Neural cell (in vitro differentiated cells): ENCODE data around the gene FADS3. TPM values are rescaled to one million over a fixed set of nuclear protein-coding genes. Genes with fewer than 3 reads are reported as not detected.

ENCODE experiments used
- H2AFZ ChIP-seq: fragments of 200-600, 300-800 bp; sonication (generic), shearing (Covaris generic); 2 replicates; pipeline ENCODE4 v1.6.0; 2014; ENCODE audit warnings: low read depth, mild to moderate bottlenecking, antibody characterized with exemption, low read length, moderate library complexity
- H3F3A ChIP-seq: fragments of 200-600 bp; shearing (Covaris generic); 2 replicates; pipeline ENCODE4 v1.6.1; 2016; ENCODE audit warnings: mild to moderate bottlenecking, moderate library complexity, mixed read lengths, antibody characterized with exemption, low read length; ENCODE audit not compliant: insufficient read depth, poor library complexity, severe bottlenecking
- H3K27ac ChIP-seq: fragments of 200-600, 300-800 bp; sonication (generic), shearing (Covaris generic); 2 replicates; pipeline ENCODE4 v1.5.1; 2014; ENCODE audit warnings: mild to moderate bottlenecking, low read length, moderate library complexity
- H3K27me3 ChIP-seq: fragments of 300-800, 200-600 bp; sonication (generic), shearing (Covaris generic); 2 replicates; pipeline ENCODE4 v1.6.0; 2014; ENCODE audit warnings: mild to moderate bottlenecking, low read depth, low read length, moderate library complexity; ENCODE audit not compliant: insufficient read depth
- H3K36me3 ChIP-seq: fragments of 300-800, 200-600 bp; sonication (generic), shearing (Covaris generic); 2 replicates; pipeline ENCODE4 v1.5.1; 2014; ENCODE audit warnings: mild to moderate bottlenecking, antibody characterized with exemption, low read length, moderate library complexity; ENCODE audit not compliant: insufficient read depth
- H3K4me2 ChIP-seq: fragments of 300-800, 200-600 bp; sonication (generic), shearing (Covaris generic); 2 replicates; pipeline ENCODE4 v1.6.0; 2014; ENCODE audit warnings: mild to moderate bottlenecking, low read length
- H3K4me3 ChIP-seq: fragments of 300-800, 200-600 bp; sonication (generic), shearing (Covaris generic); 2 replicates; pipeline ENCODE4 v1.5.1; 2014; ENCODE audit warnings: mild to moderate bottlenecking, low read length, moderate library complexity
- H3K79me2 ChIP-seq: fragments of 200-600 bp; shearing (Covaris generic); replicated peaks from 2 replicates; pipeline ENCODE4 v1.6.0; 2014; ENCODE audit warnings: mild to moderate bottlenecking, low read length, moderate library complexity; ENCODE audit not compliant: insufficient read depth
- H3K9ac ChIP-seq: fragments of 300-800, 200-600 bp; sonication (generic), shearing (Covaris generic); 2 replicates; pipeline ENCODE4 v1.6.1; 2016; ENCODE audit warnings: mild to moderate bottlenecking, low read length, mixed read lengths
- H3K9me2 ChIP-seq: fragments of 200-600 bp; shearing (Covaris generic); 2 replicates; pipeline ENCODE4 v1.6.1; 2016; ENCODE audit warnings: mild to moderate bottlenecking, low read length, mixed read lengths; ENCODE audit not compliant: insufficient read depth
- H3K9me3 ChIP-seq: fragments of 200-600, 300-800 bp; sonication (generic), shearing (Covaris generic); 2 replicates; pipeline ENCODE4 v1.6.1; 2016; ENCODE audit warnings: mild to moderate bottlenecking, mixed run types, low read length, moderate library complexity, mixed read lengths
- H4K20me1 ChIP-seq: fragments of 200-600 bp; shearing (Covaris generic); 2 replicates; pipeline ENCODE4 v1.6.1; 2016; ENCODE audit warnings: mild to moderate bottlenecking, mixed run types; ENCODE audit not compliant: insufficient read depth
- EP300 ChIP-seq: fragments of 450-650 bp; conservative IDR thresholded peaks from 2 replicates; pipeline ENCODE4 v1.6.1; 2014; ENCODE audit warnings: antibody characterized with exemption, mild to moderate bottlenecking, moderate library complexity; ENCODE audit not compliant: poor library complexity, severe bottlenecking
- EZH2 ChIP-seq: fragments of 200-600, 300-800 bp; shearing (Covaris generic), sonication (generic); IDR thresholded peaks from 2 replicates; pipeline ENCODE4 v1.6.1; 2014; ENCODE audit warnings: antibody characterized with exemption, low read length, borderline replicate concordance, mild to moderate bottlenecking; ENCODE audit not compliant: insufficient read depth, poor library complexity, severe bottlenecking
- MXI1 ChIP-seq: fragments of 450-650 bp; conservative IDR thresholded peaks from 2 replicates; pipeline ENCODE4 v1.6.1; 2014; ENCODE audit warnings: antibody characterized with exemption, mild to moderate bottlenecking; ENCODE audit not compliant: poor library complexity, severe bottlenecking
- POLR2AphosphoS5 ChIP-seq: IDR thresholded peaks from 2 replicates; pipeline ENCODE4 v1.6.1; 2012
- RAD21 ChIP-seq: fragments of 450-650 bp; conservative IDR thresholded peaks from 2 replicates; pipeline ENCODE4 v1.6.1; 2014; ENCODE audit warnings: antibody characterized with exemption, mild to moderate bottlenecking, moderate library complexity
- SMC3 ChIP-seq: fragments of 450-650 bp; conservative IDR thresholded peaks from 2 replicates; pipeline ENCODE4 v1.6.1; 2014; ENCODE audit warnings: antibody characterized with exemption, mild to moderate bottlenecking, moderate library complexity; ENCODE audit not compliant: poor library complexity
- TAF1 ChIP-seq: IDR thresholded peaks from 2 replicates; pipeline ENCODE4 v1.6.1; 2012; ENCODE audit warnings: low read depth
- polyA plus RNA-seq: library from polyadenylated mRNA; depleted of rRNA; stranded (reverse); fragments of >200 nt; gene quantifications from 2 replicates; pipeline ENCODE4 v1.2.3, GENCODE V29; 2014
- TF ChIP-seq, protein P1 (sequence below): fragments of 450-650 bp; IDR thresholded peaks from 2 replicates; pipeline ENCODE4 v1.5.1; 2014; ENCODE audit warnings: antibody characterized with exemption, mild to moderate bottlenecking, moderate library complexity; ENCODE audit not compliant: poor library complexity, severe bottlenecking
- TF ChIP-seq, protein P2 (sequence below): IDR thresholded peaks from 2 replicates; pipeline ENCODE4 v1.6.1; 2012; ENCODE audit warnings: borderline replicate concordance

The FADS3 gene
- polyA plus RNA-seq, 1 donor from 2014 or later: 35.4 TPM

DNA sequence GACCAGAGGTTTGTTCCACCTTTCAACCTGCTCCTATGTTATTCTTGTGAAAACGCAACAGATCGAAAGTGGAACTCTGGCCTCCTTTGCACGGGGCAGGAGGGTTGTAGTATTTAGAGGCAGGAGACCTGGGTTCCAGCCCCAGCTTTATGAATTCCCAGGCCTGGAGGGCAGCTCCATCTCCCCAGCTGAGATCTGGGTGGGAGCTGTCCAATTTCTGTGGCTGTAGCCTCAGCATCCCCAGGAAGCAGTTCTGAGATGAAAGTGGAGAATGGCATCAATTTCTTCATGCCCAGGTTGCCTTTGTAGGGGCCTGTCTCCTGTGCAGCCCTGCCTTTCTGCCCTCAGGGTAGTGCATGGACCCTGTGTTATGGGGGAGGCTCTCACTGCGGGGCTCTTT, 59.1 kb downstream of the FADS3 start:
- no peak overlapping the region for H3K27ac ChIP-seq
- peaks cover under 1% of the 10 kb centered on the region for H3F3A ChIP-seq
- H2AFZ ChIP-seq: no peak overlapping the region
- H3K27me3 ChIP-seq: no peaks in the 10 kb centered on the region
- H3K9me3 ChIP-seq: no peaks in the 10 kb centered on the region
- H3K79me2 ChIP-seq: peaks cover 91% of the 10 kb centered on the region
- H3K4me3 ChIP-seq: peak overlapping the region; percentile 100
- peak overlapping the region; percentile 96 for H3K4me2 ChIP-seq
- peaks cover 8% of the 10 kb centered on the region for H4K20me1 ChIP-seq
- no peak for TF ChIP-seq EP300
- no peak for TF ChIP-seq RAD21
- TF ChIP-seq, protein P1, sequence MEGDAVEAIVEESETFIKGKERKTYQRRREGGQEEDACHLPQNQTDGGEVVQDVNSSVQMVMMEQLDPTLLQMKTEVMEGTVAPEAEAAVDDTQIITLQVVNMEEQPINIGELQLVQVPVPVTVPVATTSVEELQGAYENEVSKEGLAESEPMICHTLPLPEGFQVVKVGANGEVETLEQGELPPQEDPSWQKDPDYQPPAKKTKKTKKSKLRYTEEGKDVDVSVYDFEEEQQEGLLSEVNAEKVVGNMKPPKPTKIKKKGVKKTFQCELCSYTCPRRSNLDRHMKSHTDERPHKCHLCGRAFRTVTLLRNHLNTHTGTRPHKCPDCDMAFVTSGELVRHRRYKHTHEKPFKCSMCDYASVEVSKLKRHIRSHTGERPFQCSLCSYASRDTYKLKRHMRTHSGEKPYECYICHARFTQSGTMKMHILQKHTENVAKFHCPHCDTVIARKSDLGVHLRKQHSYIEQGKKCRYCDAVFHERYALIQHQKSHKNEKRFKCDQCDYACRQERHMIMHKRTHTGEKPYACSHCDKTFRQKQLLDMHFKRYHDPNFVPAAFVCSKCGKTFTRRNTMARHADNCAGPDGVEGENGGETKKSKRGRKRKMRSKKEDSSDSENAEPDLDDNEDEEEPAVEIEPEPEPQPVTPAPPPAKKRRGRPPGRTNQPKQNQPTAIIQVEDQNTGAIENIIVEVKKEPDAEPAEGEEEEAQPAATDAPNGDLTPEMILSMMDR: no peak
- TF ChIP-seq MXI1: no peak
- no peak for TF ChIP-seq TAF1
- TF ChIP-seq, protein P2, sequence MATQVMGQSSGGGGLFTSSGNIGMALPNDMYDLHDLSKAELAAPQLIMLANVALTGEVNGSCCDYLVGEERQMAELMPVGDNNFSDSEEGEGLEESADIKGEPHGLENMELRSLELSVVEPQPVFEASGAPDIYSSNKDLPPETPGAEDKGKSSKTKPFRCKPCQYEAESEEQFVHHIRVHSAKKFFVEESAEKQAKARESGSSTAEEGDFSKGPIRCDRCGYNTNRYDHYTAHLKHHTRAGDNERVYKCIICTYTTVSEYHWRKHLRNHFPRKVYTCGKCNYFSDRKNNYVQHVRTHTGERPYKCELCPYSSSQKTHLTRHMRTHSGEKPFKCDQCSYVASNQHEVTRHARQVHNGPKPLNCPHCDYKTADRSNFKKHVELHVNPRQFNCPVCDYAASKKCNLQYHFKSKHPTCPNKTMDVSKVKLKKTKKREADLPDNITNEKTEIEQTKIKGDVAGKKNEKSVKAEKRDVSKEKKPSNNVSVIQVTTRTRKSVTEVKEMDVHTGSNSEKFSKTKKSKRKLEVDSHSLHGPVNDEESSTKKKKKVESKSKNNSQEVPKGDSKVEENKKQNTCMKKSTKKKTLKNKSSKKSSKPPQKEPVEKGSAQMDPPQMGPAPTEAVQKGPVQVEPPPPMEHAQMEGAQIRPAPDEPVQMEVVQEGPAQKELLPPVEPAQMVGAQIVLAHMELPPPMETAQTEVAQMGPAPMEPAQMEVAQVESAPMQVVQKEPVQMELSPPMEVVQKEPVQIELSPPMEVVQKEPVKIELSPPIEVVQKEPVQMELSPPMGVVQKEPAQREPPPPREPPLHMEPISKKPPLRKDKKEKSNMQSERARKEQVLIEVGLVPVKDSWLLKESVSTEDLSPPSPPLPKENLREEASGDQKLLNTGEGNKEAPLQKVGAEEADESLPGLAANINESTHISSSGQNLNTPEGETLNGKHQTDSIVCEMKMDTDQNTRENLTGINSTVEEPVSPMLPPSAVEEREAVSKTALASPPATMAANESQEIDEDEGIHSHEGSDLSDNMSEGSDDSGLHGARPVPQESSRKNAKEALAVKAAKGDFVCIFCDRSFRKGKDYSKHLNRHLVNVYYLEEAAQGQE: no peak
- TF ChIP-seq SMC3: no peak
- no peak for TF ChIP-seq EZH2
- TF ChIP-seq POLR2AphosphoS5: no peak
- no peaks in the 10 kb centered on the region for H3K36me3 ChIP-seq
- no peaks in the 10 kb centered on the region for H3K9me2 ChIP-seq
- H3K9ac ChIP-seq: no peak overlapping the region

DNA sequence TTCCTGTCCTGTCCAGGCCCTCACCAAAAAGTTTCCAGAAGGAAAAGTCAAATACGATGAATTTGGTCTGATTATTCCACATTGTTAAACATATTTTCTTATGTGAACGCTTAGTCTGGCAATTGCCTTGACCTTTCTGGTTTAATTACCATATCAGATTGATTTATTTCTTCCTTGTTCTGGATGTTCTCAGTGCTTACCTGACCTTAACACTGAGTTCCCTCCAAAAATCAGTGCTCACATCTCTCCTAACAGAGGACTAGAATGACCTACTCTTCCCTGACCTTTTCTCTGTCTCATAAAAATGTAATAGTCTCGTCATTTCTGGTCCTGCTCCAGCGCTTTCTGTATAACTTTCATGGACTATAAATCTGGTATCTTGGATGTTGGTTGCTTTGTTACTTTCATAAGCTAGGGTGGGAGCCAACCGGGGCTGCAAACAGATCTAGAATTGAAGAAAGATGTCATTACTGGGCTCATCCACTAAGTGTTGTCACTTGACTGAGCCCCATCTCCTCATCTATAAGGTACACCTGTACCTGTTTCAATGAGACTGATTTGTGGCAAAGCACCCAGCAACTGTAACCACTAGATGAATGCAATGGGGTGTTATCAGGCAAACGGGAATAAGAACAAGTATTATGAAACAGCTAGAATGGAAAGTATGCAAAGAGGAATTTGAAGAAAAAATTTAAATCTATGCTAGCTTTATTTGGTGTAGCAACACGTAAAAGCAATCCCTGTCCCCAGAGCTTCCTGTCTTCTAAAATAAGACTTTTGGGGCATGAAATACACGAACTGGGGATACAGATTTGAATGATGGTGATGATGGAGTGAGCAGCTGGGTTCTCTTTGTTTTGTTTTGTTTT, 60.9 kb downstream of the FADS3 start:
- Histone ChIP-seq H3K27me3 (no peaks in the 10 kb centered on the region), H3K79me2 (peaks cover 74% of the 10 kb centered on the region), H3F3A (peaks cover 8% of the 10 kb centered on the region), H2AFZ (no peak overlapping the region), H3K27ac (peak overlapping the region; percentile 100), H3K9me3 (no peaks in the 10 kb centered on the region), H3K4me3 (peak overlapping the region; percentile 100), H4K20me1 (peaks cover 8% of the 10 kb centered on the region), H3K9ac (peak overlapping the region; percentile 100), H3K36me3 (no peaks in the 10 kb centered on the region), H3K4me2 (peak overlapping the region; percentile 96), H3K9me2 (no peaks in the 10 kb centered on the region)
- TF ChIP-seq TAF1: no peak
- TF ChIP-seq SMC3: no peak
- no peak for TF ChIP-seq EZH2
- TF ChIP-seq MXI1: no peak
- TF ChIP-seq, protein P2: no peak
- TF ChIP-seq, protein P1: peak; percentile 9
